WTC11 (cell line): Measurements from ENCODE around the gene ANXA2.

ENCODE experiments used
- CBFB ChIP-seq: sonication (generic); formaldehyde crosslinking; IDR thresholded peaks from 2 replicates; pipeline ENCODE4 v1.8.1; 2022; ENCODE audit warnings: mild to moderate bottlenecking, low read depth, missing genetic modification reagents
- CREB1 ChIP-seq: sonication (generic); formaldehyde crosslinking; IDR thresholded peaks from 2 replicates; pipeline ENCODE4 v1.8.0; 2023; ENCODE audit warnings: mild to moderate bottlenecking, missing genetic modification reagents
- E2F5 ChIP-seq: sonication (generic); formaldehyde crosslinking; IDR thresholded peaks from 2 replicates; pipeline ENCODE4 v1.8.1; 2022; ENCODE audit warnings: mild to moderate bottlenecking, moderate library complexity, missing genetic modification reagents
- FOXJ3 ChIP-seq: sonication (generic); formaldehyde crosslinking; IDR thresholded peaks from 2 replicates; pipeline ENCODE4 v1.9.0; 2021; ENCODE audit warnings: missing genetic modification reagents, mild to moderate bottlenecking, borderline replicate concordance
- FOXP1 ChIP-seq: sonication (generic); formaldehyde crosslinking; IDR thresholded peaks from 2 replicates; pipeline ENCODE4 v1.8.0; 2022; ENCODE audit warnings: missing genetic modification reagents, mild to moderate bottlenecking, moderate library complexity, borderline replicate concordance
- HMGXB4 ChIP-seq: sonication (generic); formaldehyde crosslinking; IDR thresholded peaks from 2 replicates; pipeline ENCODE4 v1.8.1; 2023; ENCODE audit warnings: mild to moderate bottlenecking, moderate library complexity, missing genetic modification reagents
- RORB ChIP-seq: fragments of 250-450 bp; sonication (Bioruptor Pico); IDR thresholded peaks from 2 replicates; pipeline ENCODE4 v1.9.0; 2021; ENCODE audit warnings: mild to moderate bottlenecking
- ZNF423 ChIP-seq: fragments of 250-450 bp; sonication (Bioruptor Pico); IDR thresholded peaks from 2 replicates; pipeline ENCODE4 v2.1.2; 2022; ENCODE audit warnings: mild to moderate bottlenecking, moderate library complexity
- TF ChIP-seq, protein P1 (sequence below): sonication (generic); formaldehyde crosslinking; IDR thresholded peaks from 2 replicates; pipeline ENCODE4 v1.8.0; 2022; ENCODE audit warnings: mild to moderate bottlenecking, missing genetic modification reagents
- TF ChIP-seq, protein P2 (sequence below): sonication (generic); formaldehyde crosslinking; IDR thresholded peaks from 2 replicates; pipeline ENCODE4 v1.8.1; 2022; ENCODE audit warnings: low read depth, missing genetic modification reagents, borderline replicate concordance
- TF ChIP-seq, protein P3 (sequence below): fragments of 200-600 bp; IDR thresholded peaks from 2 replicates; pipeline ENCODE4 v1.8.0; 2022; ENCODE audit warnings: antibody characterized with exemption
- TF ChIP-seq, protein P4 (sequence below): sonication (generic); formaldehyde crosslinking; IDR thresholded peaks from 2 replicates; pipeline ENCODE4 v1.8.1; 2023; ENCODE audit warnings: mild to moderate bottlenecking, missing genetic modification reagents, moderate library complexity
- TF ChIP-seq, protein P5 (sequence below): sonication (generic); formaldehyde crosslinking; IDR thresholded peaks from 2 replicates; pipeline ENCODE4 v1.8.0; 2023; ENCODE audit warnings: missing genetic modification reagents, mild to moderate bottlenecking, borderline replicate concordance
- TF ChIP-seq, protein P6 (sequence below): sonication (generic); formaldehyde crosslinking; IDR thresholded peaks from 2 replicates; pipeline ENCODE4 v1.8.1; 2023; ENCODE audit warnings: mild to moderate bottlenecking, missing genetic modification reagents

DNA sequence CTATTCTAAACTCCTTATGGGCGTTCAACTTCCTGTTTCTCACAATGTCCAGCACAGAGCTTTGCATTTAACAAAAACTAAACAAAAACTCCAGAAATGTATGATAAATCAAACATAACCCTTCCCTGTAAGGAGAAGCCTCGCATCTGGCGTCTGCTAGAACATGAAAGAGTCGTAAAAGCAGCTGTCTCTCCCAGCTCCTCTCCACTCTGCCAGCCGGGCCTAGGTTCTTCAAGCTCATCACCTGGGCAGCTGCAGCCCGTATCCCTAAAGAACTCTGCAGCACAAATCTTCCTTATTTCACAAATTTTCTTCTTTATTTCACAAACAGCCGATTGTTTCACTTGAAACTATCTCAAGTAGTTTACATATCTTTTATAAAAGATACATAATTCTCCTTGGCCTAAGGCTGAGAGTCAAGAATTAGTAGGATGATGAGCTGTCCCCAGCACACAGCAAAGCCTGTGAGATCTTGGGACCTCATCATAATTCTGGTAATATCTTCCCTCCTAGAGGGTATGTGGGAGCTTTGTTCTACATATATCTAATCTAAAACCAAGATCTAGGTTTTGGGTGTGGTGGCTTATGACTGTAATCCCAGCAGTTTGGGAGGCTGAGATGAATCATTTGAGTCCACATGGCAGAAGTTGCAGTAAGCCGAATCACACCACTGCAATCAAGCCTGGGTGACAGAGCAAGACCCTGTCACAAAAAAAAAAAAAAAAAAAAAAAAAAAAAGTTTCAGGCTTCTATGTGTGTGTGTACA, 35.3 kb downstream of the ANXA2 start:
- TF ChIP-seq, protein P1, sequence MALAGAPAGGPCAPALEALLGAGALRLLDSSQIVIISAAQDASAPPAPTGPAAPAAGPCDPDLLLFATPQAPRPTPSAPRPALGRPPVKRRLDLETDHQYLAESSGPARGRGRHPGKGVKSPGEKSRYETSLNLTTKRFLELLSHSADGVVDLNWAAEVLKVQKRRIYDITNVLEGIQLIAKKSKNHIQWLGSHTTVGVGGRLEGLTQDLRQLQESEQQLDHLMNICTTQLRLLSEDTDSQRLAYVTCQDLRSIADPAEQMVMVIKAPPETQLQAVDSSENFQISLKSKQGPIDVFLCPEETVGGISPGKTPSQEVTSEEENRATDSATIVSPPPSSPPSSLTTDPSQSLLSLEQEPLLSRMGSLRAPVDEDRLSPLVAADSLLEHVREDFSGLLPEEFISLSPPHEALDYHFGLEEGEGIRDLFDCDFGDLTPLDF (CRISPR knock-in tag) = no peak
- TF ChIP-seq E2F5 (CRISPR knock-in tag) (no peak), RORB (CRISPR knock-in tag) (no peak), HMGXB4 (CRISPR knock-in tag) (no peak), FOXJ3 (CRISPR knock-in tag) (no peak), CREB1 (no peak), FOXP1 (CRISPR knock-in tag) (no peak), ZNF423 (no peak), CBFB (CRISPR knock-in tag) (no peak)
- TF ChIP-seq, protein P2, sequence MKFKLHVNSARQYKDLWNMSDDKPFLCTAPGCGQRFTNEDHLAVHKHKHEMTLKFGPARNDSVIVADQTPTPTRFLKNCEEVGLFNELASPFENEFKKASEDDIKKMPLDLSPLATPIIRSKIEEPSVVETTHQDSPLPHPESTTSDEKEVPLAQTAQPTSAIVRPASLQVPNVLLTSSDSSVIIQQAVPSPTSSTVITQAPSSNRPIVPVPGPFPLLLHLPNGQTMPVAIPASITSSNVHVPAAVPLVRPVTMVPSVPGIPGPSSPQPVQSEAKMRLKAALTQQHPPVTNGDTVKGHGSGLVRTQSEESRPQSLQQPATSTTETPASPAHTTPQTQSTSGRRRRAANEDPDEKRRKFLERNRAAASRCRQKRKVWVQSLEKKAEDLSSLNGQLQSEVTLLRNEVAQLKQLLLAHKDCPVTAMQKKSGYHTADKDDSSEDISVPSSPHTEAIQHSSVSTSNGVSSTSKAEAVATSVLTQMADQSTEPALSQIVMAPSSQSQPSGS (CRISPR knock-in tag) = no peak
- TF ChIP-seq, protein P3, sequence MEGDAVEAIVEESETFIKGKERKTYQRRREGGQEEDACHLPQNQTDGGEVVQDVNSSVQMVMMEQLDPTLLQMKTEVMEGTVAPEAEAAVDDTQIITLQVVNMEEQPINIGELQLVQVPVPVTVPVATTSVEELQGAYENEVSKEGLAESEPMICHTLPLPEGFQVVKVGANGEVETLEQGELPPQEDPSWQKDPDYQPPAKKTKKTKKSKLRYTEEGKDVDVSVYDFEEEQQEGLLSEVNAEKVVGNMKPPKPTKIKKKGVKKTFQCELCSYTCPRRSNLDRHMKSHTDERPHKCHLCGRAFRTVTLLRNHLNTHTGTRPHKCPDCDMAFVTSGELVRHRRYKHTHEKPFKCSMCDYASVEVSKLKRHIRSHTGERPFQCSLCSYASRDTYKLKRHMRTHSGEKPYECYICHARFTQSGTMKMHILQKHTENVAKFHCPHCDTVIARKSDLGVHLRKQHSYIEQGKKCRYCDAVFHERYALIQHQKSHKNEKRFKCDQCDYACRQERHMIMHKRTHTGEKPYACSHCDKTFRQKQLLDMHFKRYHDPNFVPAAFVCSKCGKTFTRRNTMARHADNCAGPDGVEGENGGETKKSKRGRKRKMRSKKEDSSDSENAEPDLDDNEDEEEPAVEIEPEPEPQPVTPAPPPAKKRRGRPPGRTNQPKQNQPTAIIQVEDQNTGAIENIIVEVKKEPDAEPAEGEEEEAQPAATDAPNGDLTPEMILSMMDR = no peak
- TF ChIP-seq, protein P4, sequence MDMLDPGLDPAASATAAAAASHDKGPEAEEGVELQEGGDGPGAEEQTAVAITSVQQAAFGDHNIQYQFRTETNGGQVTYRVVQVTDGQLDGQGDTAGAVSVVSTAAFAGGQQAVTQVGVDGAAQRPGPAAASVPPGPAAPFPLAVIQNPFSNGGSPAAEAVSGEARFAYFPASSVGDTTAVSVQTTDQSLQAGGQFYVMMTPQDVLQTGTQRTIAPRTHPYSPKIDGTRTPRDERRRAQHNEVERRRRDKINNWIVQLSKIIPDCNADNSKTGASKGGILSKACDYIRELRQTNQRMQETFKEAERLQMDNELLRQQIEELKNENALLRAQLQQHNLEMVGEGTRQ (CRISPR knock-in tag) = no peak
- TF ChIP-seq, protein P5, sequence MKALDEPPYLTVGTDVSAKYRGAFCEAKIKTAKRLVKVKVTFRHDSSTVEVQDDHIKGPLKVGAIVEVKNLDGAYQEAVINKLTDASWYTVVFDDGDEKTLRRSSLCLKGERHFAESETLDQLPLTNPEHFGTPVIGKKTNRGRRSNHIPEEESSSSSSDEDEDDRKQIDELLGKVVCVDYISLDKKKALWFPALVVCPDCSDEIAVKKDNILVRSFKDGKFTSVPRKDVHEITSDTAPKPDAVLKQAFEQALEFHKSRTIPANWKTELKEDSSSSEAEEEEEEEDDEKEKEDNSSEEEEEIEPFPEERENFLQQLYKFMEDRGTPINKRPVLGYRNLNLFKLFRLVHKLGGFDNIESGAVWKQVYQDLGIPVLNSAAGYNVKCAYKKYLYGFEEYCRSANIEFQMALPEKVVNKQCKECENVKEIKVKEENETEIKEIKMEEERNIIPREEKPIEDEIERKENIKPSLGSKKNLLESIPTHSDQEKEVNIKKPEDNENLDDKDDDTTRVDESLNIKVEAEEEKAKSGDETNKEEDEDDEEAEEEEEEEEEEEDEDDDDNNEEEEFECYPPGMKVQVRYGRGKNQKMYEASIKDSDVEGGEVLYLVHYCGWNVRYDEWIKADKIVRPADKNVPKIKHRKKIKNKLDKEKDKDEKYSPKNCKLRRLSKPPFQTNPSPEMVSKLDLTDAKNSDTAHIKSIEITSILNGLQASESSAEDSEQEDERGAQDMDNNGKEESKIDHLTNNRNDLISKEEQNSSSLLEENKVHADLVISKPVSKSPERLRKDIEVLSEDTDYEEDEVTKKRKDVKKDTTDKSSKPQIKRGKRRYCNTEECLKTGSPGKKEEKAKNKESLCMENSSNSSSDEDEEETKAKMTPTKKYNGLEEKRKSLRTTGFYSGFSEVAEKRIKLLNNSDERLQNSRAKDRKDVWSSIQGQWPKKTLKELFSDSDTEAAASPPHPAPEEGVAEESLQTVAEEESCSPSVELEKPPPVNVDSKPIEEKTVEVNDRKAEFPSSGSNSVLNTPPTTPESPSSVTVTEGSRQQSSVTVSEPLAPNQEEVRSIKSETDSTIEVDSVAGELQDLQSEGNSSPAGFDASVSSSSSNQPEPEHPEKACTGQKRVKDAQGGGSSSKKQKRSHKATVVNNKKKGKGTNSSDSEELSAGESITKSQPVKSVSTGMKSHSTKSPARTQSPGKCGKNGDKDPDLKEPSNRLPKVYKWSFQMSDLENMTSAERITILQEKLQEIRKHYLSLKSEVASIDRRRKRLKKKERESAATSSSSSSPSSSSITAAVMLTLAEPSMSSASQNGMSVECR (CRISPR knock-in tag) = no peak
- TF ChIP-seq, protein P6, sequence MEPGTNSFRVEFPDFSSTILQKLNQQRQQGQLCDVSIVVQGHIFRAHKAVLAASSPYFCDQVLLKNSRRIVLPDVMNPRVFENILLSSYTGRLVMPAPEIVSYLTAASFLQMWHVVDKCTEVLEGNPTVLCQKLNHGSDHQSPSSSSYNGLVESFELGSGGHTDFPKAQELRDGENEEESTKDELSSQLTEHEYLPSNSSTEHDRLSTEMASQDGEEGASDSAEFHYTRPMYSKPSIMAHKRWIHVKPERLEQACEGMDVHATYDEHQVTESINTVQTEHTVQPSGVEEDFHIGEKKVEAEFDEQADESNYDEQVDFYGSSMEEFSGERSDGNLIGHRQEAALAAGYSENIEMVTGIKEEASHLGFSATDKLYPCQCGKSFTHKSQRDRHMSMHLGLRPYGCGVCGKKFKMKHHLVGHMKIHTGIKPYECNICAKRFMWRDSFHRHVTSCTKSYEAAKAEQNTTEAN (CRISPR knock-in tag) = no peak
